H1 (cell line): ENCODE measurements around the gene TMEM51.

ENCODE experiments used
- CHD2 ChIP-seq: IDR thresholded peaks from 2 replicates; pipeline ENCODE4 v1.6.1; 2012; ENCODE audit warnings: low read length, improper control_type of control experiment
- CTCF ChIP-seq, 3 experiments: IDR thresholded peaks; 1 replicate in 2 of 3; 2 replicates in 1 of 3; pipeline versions ENCODE4 v1.5.1 to v1.6.1; 2011; ENCODE audit warnings: low read length in 3 of 3, mild to moderate bottlenecking in 3 of 3, inconsistent platforms in 2 of 3, low read depth in 1 of 3, moderate library complexity in 1 of 3; ENCODE audit not compliant: insufficient read depth in 1 of 3; ENCODE audit errors: control extremely low read depth in 1 of 3
- GTF2F1 ChIP-seq: IDR thresholded peaks from 2 replicates; pipeline ENCODE4 v1.6.1; 2012; ENCODE audit warnings: low read depth, low read length, improper control_type of control experiment, borderline replicate concordance
- SAP30 ChIP-seq: fragments of 300-600 bp; sonication (generic); IDR thresholded peaks from 2 replicates; pipeline ENCODE4 v1.7.1; 2012; ENCODE audit warnings: low read length, moderate library complexity, mild to moderate bottlenecking, inconsistent platforms; ENCODE audit not compliant: insufficient read depth, insufficient replicate concordance
- ZNF274 ChIP-seq: IDR thresholded peaks from 2 replicates; pipeline ENCODE4 v1.7.0; 2012; ENCODE audit warnings: low read length, borderline replicate concordance; ENCODE audit errors: extremely low read depth

DNA sequence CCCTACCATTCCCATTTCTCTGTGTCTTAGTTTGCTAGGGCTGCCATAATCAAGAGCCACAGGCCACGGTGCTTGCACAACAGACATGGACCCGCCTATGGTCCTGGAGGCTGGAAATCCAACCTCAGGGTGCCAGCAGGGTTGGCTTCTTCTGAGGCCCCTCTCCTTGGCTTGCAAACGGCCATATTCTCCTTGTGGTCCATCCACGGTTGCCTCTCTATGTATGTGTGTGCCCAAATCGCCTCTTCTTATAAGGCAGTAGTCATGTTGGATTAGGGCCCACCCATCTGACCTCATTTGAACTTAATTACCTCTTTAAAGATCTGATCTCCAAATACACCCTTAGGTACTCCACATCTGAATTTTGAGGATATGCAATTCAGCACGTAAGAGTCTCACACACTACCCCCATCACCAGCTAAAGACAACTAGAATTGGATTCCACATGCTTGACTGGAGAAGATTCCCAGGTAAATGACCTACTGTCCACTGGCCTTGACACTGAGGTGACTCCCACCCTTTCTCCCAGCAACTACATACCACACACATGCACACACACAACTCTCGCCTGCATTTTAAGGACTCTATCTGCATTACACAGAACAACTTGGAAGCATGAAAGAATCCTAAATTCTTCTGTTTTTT lies 28.3 kb upstream of the TMEM51 start:
- TF ChIP-seq CHD2 (no peak), CTCF (IDR thresholded peaks at IDR 0.05; ENCODE audit: control extremely low read depth in 1 of 3, insufficient read depth in 1 of 3, low read depth in 1 of 3, low read length in 3 of 3) (no peak), SAP30 (no peak), GTF2F1 (no peak), ZNF274 (no peak)
